OCI-M1 (cell line): Measurements from ENCODE around the gene ANKRD34A.

Experiments used
- DNase-seq: peaks from one replicate; lab custom pipeline; 2025; lab: John Stamatoyannopoulos, UW

The ANKRD34A gene

DNA sequence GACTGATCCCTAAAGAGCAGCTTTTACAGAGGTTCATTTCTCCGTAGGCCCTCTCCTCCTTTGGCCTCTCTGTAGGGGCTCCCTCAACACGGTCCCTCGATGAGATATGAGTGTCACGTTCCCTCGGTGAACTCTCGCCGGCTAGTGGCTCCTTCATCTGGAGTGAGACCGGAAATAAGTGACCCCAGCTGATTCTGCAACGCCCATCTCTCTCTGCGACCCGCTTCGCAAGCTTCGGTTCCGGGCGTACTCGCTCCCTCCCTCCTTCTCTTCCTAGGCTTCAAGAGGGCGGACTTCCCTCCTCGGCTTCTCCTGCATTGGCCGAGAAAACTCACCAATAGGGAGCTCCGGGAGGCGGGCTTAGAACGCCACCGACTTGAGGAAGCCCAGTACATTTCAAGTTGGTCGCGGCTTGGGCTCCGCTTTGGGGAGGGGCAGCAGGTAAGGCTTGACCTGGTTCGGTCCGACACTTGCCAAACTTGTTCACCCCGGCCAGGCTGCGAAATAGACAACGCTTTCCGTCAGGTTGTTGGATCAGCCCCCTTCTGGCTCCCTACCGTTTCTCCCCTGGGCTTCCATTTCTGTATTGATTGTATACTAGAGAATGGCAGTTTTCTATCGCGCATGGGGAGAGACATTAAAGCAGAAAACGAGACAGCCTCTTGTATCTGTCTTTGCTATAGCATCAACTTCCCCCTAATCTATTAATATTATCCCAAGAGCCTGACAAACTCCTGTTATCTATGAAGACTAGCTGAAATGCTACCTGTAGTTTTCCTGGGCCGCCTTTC is at the start of gene ANKRD34A, which contains the start of gene POLR3GL:
TSS of gene ANKRD34A (minus strand) at position 248 of the 791 bp plus-strand sequence. CDS start 2,816 bp downstream, outside the sequence.
TSS of gene POLR3GL (plus strand) at position 363 of the 791 bp plus-strand sequence. CDS start 10,176 bp downstream, outside the sequence.
- DNase-seq = peak; percentile 99

DNA sequence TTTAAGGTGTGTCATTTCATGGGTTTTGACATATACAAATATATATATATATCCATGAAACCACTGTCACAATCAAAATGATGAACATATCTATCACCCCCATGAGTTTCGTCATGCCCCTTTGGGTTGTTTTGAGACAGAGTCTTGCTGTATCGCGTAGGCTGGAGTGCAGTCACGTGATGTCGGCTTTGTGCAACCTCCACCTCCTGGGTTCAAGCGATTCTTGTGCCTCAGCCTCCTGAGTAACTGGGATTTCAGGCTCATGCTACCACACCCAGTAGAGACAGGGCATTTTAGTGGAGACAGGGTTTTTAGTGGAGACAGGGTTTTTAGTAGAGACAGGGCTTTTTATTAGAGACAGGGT is 49.2 kb upstream of the ANKRD34A start:
- DNase-seq = peak; percentile 36

DNA sequence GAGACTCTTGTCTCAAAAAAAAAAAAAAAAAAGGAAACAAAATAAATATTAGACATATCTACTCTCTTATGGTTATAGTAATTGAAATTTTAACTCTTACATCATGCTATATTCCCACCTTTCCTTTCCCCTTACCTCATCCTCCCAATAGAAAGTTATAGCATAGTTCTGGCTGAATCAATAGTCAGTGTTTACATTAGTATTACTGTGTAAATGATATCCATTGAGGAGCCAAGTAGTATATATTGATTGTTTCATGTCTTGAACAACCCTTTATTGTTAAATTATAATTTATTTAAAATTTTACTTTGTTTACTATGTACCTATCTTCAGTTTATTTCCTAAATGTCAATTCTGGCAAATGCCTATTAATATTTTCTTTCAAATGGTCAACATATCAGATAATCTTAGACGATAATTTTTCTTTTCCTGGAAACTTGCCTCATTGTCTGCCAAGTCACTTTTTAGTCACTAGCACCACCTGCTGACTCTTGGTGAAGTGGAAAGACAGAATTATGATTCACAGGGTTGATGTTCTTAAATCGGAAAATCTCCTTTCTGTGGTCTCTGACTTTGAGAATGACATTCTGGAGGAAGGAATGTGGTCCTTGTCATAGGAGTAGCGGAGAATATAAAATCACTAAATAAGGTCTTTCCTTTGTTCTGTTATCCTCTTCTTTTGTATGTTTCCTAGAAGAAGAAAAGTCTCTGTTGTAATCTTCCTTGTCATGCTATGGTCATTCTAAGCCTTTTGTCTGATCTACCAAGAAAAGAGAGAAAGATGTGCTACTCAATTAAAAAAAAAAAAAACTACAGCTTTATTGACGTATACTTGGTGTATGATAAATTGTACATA is 48.6 kb upstream of the ANKRD34A start:
- DNase-seq = peak; percentile 92

DNA sequence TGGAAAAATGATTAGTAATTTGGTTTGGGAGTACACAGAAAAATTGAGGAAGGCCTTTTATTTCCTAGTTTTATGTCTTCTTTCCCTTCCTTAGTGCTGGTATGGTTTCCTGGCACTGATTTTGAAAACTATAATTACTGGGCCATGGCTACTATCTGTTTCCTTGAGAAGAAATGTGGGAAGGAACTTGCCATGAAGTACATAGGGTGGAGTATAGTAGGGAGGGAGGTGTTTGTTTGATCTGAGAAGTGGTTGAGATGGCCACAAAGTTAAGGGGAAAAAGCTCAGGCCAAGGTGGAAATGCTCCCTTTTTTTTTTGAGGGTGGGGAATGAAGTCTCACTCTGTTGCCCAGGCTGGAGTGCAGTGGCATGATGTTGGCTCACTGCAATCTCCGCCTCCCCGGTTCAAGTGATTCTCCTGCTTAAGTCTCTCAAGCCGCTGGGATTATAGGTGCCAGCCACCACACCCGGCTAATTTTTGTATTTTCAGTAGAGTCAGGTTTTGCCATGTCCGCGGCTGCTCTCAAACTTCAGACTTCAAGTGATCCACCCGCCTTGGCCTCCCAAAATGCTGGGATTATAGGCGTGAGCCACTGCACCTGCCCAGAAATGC is 45.9 kb upstream of the ANKRD34A start:
- no peak for DNase-seq

DNA sequence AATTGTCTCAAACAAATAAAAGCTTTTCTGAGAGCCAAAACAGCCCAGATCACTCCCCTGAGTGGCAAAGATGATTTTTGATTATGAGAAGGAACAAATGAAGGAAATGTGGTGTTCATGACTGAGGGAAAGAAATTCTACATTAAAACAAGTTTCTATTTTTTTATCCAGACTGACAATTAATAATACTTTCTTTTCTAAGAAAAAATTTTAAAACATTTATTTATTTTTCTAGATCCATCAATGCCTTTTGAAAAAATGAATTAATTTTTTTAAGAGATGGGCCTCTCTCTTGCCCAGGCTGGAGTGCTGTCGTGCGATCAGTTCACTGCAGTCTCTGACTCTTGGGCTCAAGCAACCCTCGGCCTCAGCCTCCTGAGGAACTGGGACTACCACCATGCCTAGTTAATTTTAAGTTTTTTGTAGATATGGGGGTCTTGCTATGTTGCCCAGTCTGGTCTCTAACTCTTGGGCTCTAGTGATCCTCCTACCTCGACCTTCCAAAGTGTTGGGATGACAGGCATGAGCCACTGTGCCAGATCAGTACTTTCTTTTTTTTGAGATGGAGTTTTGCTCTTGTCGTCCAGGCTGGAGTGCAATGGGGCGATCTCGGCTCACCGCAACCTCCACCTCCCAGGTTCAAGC is 43.2 kb upstream of the ANKRD34A start:
- DNase-seq = no peak

DNA sequence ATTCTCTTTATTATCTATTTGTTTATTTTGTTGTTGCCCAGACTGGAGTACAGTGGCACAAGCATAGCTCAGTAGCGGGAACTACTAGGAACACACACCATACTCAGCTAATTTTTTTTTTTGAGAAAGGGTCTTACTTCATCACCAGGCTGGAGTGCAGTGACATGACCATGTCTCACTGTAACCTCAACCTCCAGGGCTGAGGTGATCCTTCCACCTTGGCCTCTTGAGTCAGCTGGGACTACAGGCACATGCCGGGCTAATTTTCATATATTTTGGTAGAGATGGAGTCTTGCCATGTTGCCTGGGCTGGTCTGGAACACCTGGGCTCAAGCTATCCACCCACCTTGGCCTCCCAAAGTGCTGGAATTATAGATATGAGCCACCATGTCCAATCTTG is 37.3 kb upstream of the ANKRD34A start:
- no peak for DNase-seq

DNA sequence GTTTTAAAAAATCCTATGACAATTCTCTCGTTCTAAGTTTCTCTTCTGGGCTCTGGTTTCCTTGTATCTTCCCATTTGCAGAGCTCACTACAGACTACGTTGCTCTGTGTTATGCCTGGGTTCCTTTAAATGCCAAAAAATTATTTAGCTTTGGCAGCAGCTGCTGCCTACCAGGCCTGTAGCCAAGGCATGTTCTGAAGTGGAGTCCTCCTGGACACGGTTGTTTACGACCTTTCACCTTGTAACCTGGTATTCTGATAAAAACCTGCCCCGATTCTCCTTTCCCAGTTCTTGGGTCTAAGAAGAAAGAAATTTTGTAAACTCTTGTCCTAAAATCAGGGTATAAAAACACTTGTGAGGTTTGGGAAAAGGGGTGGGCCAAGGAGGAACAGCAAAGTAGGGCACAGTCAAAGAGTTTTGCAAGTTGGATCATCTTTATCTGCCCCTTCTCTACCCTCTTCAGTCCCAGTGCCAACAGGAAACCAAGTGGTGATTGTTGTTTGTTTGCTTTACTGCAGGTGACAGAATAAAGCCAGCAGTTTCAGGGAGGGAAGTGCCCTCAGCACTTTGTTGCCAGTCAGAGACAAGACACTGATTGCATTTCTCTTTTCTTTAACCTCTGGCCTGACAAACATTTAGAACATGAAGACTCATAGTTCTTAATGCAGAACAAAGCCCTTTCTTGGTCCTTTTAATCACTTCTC is 35.1 kb upstream of the ANKRD34A start:
- no peak for DNase-seq

DNA sequence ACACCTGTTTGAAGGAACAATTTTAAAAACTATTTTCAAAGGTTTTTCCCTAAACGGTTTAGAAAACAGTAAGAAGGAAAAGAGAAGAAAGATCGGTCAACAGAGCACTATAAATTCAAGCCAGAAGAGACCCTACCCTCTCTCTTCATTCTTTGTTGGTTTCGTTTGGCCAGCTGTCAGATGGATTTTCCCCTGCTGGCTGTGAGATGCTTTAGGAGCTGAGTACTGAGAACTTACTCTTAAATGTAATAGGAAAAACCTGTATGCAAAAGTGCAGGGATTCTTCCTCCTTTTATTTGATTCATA is 33.3 kb upstream of the ANKRD34A start:
- DNase-seq = peak; percentile 68

DNA sequence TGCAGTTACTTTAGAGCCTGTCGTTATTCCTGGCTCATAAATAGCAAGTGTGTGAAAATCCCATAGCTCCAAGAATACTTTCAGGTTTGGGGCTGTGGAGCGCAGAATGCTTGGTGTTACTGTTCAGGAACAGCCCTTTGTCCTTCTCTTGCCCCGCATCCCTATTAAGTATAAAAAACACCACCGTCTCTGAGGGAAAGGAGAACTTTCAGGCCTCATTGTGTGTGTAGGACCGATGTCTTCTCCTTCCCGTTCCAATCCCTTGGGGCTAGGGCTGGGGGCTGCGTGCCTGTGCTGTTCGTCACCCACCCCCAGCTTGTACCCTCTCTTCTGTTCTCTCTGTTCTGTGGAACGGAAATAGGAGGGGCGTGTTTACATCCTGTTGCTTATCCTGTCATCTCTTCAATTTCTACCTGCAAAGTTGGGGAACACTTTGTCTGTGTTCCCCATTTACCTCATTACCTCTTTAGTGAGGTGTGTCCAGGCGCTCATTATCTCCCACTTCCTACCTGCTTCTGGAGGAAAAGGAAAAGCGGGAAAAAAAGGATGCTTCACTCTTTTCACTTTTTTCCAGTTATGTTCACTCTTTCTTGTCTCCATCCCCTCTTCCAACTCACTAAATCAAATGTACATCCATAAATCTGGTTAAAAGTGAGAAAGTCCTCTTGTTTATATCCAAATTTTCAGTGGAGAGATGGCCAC is 32.8 kb upstream of the ANKRD34A start:
- DNase-seq = peak; percentile 81

DNA sequence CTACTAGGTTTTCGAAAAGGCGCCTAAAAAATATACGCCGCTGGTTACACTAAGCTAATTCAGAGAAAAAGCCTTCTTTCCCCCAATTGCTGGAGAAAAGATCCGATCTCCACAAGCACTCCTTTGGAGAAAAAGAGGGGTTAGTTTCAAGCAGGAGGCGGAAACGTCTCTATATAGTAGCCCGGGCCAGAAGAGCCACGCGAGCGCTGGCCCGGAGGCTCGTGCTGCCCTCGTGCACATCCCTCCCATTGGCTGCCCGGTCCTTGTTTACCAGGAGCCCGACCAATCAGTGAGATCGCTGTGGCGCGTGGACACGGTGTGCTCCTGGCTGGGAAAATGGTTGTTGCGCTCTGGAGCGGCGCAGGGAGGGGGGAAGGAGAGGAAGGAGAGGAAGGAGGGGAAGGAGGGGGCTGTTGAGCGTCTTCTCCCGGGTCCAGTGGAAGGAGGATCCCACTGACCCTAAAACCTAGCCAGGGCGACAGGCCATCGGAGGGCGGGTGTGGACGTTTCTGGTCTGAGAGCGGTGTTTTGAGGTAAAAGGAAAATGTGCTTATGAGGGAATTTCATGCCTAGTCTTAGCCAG is 32.1 kb upstream of the ANKRD34A start, which contains the start of gene TXNIP:
TSS of gene TXNIP (minus strand) at position 147 of the 583 bp plus-strand sequence. CDS start 313 bp downstream, outside the sequence.
- DNase-seq = peak; percentile 100

DNA sequence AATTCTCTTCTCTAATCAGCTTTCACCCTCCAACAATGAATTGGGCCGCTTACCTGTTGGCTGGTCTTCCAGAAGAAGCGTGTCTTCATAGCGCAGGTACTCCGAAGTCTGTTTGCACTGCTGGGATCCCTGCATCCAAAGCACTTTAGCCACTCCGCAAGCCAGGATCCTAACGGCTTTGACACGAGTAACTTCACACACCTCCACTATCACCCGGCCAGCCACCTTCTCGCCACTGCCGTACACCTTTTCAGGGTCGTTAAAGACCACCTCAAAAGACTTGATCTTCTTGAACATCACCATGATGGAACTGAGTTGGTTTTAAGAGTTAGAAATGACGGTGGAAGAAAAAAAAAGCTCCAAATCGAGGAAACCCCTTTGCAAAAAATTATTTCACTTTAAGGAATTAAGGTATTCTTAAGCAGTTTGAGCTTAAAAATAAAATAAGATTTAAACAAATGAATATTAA is 31.6 kb upstream of the ANKRD34A start:
- no peak for DNase-seq

DNA sequence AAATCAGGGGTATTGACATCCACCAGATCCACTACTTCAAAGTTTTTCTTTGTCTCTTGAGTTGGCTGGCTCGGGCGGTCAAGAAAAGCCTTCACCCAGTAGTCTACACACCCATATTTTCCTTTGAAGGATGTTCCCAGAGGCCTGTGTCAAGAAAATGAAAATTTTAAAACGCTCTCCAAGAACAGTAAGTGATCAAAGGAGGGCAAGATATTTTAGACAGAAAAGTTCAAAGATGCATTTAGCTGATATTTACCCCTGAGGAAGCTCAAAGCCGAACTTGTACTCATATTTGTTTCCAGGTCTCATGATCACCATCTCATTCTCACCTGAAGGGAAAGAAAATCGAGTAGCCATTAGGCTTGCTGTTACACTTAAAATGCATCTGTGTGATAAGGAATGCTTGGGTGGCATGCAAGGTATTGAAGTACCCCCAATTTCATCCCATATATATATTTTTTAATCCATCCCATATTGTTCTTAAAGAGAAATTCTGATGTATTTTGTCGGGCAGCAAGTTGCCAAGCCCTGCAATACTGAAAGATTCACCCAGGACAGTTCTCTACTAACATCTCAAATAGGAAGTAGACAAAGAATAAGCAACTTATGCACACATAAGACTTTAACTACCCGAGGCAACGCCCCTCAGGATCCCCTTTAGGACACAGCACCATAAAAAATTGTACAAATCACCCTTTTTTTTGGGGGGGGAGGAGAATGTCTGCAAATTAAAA is 30.9 kb upstream of the ANKRD34A start:
- DNase-seq = peak; percentile 69

DNA sequence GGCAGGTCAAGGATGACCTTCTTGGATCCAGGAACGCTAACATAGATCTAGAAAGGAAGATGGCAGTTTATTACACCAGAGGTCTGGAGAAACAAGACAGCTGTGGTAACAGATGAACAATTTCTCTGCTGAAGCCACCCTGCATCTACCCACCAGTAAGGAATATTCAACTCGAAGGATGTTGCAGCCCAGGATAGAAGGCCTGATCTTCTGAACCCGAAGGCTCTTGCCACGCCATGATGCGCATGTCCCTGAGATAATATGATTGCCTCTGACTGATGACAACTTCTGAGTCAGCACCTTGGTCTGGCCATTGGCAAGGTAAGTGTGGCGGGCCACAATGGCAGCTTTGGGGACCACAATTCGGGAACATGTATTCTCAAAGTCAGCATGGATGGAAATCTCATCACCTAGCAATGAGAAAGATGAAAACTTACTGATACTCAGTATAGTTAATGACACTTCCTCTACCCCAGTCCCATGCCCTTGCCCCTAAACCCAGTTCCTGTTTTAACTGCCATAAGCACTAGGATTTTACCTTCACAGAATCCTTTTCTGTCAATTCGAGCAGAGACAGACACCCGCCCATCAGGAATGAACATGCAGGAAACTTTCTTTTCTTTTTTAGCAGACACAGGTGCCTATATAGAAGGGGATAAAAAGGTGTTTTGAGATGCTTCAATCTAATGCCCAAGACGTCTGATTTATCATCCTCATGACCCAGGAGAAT is 30.2 kb upstream of the ANKRD34A start:
- peak; percentile 73 for DNase-seq

DNA sequence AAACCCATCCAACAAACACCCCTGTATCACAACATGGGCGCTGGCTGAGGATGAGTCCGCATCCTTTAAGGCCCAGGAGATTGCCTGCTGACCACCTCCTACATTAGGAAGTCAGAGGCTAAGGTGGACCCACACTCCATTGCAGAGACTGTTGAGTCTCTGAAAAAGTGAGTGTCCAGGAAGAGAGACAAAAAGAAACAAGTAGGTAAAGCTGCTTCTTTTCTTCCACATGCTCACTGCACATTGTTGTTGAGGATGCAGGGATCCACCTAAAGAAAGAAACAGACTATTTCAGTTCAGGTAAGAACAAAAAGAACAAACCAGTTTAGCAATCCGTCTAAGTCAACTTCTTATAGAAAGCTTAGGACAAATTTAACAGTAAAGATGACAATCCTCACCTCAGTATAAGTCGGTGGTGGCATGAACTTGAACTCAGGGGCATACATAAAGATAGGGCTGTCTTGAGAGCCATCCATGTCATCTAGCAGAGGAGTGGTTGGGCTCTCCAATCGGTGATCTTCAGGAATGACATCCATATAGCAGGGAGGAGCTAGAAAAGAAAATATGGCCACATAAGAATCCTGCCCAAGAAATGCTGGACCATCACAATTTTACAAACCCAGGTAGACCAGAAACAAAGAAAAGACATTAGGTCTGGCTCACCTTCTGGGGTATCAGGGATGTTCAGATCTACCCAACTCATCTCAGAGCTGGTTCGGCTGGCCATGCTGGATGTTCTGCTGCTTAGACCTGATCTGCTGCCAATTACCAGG is 29.4 kb upstream of the ANKRD34A start:
- DNase-seq = no peak

DNA sequence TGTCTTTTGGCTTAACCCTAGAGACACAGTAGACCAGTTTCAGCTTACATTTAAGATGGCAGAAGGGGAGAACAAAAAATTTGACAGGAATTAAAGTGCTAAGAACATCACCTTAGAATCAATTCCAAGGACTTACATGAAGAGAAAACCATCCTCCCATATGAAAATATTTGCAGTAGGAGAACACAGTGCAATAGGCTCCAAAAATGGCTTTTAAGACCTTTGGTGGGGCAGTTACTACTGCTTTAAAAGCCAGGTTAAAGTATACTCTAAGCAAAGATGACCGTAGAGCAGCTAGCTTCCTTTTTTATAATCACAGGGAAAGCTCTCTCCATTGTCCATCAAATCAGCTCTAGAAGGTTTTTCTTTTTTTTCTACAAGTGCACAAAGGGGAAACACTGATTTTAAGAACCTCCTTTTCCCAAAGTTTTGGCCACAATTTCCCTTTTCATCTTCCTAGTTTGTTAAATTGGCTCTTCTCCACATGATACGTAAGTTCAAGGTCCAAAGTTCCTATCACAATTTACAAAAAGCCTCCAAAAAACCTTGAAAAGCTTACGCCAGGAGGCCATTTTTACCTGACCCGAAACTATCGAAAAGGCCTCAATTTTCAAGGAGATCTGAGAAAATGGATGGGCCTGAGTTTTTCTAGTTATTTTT is 28.7 kb upstream of the ANKRD34A start:
- no peak for DNase-seq

DNA sequence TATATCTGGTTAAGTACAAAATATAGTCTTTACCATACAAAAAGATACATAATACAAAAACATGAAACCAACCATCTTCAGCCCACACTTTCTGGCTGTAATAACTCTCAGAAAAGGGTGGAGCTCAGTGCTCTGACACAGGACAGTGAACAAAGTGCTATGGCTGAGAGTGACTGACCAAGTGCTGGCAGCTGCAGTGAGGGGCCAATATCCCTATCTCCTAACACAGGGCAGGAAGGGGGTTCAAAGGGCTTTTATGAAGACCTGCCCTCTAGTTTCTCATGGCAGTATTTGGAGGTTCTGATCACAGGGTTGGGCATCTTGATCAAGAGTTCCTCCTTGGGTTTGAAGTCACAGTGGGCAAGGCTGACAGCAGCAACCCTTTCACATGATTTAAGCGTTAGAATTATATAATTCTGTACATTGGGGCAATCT is 28.1 kb upstream of the ANKRD34A start:
- DNase-seq = peak; percentile 88

DNA sequence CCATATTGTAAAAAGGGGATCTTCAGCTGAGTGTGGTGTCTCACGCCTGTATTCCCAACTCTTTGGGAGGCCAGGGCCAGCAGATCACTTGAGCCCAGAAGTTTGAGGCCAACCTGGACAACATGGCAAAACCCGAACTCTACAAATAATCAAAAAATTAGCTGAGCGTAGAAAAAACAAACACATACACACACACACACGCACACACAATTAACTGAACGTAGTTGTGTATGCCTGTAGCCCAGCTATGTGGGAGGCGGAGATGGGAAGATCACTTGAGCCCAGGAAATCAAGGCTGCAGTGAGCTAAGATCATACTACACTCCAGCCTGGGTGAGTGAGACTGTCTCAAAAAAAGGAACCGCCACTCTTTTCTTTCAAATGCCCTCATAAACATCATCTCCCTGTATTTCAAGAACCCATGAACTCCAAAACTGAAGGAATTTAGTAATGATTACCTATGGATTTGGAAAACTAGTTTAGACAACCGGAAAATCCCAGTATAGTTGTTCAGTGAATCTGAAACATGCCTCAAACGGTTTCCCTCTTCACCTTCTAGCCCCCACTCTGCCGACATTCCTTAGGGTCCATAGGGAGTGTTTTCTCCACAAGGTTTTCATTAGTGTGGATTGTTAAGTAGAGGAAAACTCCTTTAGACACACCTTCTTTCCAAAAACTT is 27.5 kb upstream of the ANKRD34A start:
- DNase-seq = peak; percentile 90
